GM18909 (cell line): ENCODE results near the gene TRMT10B.
A peak's percentile ranks its signal among the peaks of the same experiment; 100 is the strongest.
"Not testable (repeated sequence)": the region's sequence is repeated elsewhere in the genome, so short reads cannot be mapped to it uniquely, and the experiment has no call there.

Source experiments
- ATAC-seq: cut with Tn5 transposase; IDR thresholded peaks from one replicate; pipeline ENCODE4 v1.9.1; 2021; ENCODE audit warnings: mild to moderate bottlenecking; ENCODE audit not compliant: unreplicated experiment, poor library complexity

TRMT10B gene

GRCh38 chr9:37796232-37796631, 42.6 kb downstream of the TRMT10B start:
- ATAC-seq = no peak

DNA sequence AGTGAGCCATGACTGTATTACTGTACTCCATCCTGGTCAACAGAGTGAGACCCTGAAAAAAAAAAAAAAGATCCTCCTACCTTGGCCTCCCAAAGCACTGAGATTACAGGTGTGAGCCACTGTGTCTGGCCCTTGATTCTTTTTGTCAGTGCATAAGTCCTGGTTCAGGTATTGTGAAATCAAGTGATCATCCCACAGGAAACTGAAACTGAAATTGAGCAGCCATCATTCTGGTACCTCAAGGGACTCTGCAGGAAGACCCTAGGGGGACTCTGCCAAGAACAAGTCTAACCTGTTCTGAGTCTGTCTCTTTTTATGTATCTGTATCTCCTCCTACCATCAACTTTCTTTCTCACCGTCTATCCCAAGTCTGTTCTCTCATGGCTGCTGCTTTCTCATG, 45.1 kb downstream of the TRMT10B start:
- ATAC-seq = no peak

GRCh38 chr9:37800631-37801286, 47.2 kb downstream of the TRMT10B start, which contains the start of gene DCAF10:
TSS of gene DCAF10 (plus strand) at chr9:37800797. CDS start at chr9:37800867, 70 bp downstream.
- ATAC-seq = peak; percentile 74

DNA sequence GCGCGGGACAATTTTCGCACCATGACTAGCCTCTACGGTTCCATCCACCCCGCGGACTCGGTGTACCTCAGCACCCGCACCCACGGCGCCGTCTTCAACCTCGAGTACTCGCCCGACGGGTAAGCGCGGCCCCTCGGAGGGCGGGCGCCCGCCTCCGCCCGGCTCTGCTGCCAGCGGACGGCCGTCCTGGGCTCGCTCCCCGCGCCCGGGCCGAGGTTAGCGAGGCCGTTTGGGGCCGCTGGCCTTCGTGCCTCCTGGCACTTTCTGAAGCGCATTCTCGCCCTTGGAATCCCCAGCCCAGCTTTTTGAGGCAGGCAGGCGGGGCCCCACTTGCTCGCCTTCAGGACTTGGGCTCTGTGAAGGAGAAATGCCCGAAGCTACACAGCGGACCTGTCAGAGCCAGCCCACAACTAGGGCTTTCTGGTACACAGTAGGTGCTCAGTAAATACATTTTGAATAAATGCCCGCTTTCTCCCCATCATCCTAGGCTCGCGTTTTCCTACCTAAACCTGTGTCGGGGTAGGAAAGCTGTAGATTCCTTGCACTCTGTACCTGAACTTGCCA, 47.8 kb downstream of the TRMT10B start:
- peak; percentile 53 for ATAC-seq

GRCh38 chr9:37801959-37802711, 48.5 kb downstream of the TRMT10B start:
- ATAC-seq = no peak

DNA sequence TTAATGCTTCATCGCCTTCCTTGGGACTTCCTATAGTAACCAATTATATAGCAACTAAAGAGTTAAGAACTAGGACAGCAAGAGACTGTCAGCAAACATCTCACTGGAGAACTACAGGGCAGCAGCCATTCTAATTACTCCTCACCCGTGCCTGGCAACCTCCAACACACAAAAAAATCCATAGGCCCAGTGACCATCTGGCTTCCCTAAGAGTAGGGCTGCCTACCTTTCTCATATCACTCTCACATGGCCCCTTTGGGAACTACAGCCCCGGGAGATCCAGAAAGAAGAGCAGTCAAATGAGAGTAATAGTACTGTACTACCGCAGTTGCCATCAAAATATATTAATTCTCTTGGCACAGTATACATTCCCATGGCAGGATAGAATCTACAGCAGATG, 52.7 kb downstream of the TRMT10B start:
- no peak for ATAC-seq

- not testable (repeated sequence) for ATAC-seq
Measured at GRCh38 chr9:37809676-37810075, 56.1 kb downstream of the TRMT10B start.

DNA sequence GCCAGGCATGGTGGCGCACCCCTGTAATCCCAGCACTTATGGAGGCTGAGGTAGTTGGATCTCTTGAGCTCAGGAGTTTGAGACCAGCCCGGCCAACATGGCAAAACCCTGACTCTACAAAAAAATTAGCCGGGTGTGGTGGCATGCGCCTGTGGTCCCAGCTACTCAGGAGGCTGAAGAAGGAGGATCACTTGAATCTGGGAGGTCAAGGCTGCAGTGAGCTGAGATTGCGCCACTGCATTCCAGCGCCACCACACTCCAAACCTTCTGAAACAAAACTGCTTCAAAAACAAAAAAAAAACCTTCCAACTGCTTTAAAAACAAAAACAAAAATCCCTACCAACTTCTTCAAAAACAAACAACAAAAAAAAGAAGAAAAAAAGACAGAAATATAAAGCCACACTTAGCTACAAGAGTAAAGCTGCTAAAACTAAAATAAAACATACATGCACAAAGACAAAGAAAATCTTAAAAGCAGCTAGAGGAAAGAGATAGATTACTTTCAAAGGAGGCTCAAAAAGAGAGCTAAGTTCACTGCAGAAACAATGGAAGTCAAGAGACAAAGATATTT, 58.4 kb downstream of the TRMT10B start:
- ATAC-seq = no peak

DNA sequence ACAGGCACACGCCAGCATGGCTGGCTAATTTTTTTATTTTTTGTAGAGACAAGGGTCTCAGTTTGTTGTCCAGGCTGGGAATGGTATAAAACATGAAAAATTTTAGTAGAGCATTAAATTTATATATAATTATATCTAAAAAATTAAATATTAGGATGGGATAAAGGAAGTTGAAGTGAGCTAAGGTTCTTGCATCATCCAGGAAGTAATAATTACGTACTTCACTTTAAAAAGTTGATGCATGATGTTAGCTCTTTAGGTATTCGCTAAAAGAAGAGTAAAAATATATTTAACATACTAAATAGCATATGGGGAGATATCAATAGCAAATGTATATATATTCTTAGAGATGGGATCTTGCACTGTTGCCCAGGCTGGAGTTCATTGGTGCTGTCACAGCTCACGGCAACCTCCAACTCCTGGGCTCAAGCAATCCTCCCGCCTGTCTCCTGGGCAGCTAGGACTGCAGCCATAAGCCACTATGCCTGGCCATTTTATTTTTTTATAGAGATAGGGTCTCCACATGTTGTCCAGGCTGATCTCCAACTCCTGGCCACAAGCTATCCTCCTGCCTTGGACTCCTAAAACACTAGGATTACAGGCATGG, 59.3 kb downstream of the TRMT10B start:
- no peak for ATAC-seq

GRCh38 chr9:37818849-37819248, 65.2 kb downstream of the TRMT10B start:
- no peak for ATAC-seq

DNA sequence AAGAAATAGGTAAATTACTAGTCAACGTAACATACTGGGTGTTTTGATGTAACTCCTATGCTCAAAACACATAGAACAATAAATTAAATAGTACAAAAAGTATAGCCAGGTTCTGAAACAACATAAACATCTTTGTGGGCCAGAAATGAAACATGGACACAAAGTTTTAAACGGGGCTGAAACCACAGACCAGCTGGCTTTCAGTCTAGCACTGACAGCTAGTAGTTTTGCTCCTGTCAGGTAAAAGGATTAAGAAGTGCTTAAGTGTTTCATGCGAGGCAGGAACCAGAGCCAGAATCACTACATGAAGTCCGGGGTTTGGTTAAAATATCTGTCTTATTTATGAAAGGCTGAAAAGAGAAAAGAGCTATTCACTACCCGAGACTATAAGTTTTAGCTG, 66.5 kb downstream of the TRMT10B start:
- ATAC-seq = no peak

DNA sequence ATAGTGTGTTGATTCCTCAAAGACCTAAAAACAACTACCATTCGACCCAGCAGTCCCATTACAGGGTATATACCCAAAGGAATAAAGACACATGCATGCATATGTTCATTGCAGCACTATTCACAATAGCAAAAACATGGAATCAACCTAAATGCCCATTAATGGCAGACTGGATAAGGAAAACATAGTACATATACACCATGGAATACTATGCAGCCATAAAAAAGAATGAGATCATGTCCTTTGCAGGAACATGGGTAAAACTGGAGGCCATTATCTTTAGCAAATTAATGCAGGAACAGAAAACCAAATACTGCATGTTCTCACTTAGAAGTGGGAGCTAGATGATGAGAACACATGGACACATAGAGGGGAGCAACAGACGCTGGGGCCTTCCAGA, 71.6 kb downstream of the TRMT10B start:
- ATAC-seq = not testable (repeated sequence)

- ATAC-seq = no peak
Measured at GRCh38 chr9:37827483-37828165, 74.0 kb downstream of the TRMT10B start.
